Lung (tissue), 12 donors: Measurements from ENCODE around the gene ZNF618. TPM values are rescaled to one million over a fixed set of nuclear protein-coding genes. Genes with fewer than 3 reads are reported as not detected.

Experiments used
- ATAC-seq: fragments of 200-7000 bp; cut with Tn5 transposase; one replicate; pipeline ENCODE4 v1.9.1; 2020; ENCODE audit warnings: moderate number of reproducible peaks; ENCODE audit not compliant: insufficient read depth, low FRiP score
- DNase-seq, 3 donors: peaks; one replicate each; pipeline ENCODE4 v3.0.0-alpha.2; 2013 to 2017
- H3K27ac ChIP-seq, 2 donors: one replicate each; pipeline ENCODE4 v1.5.1; 2013; ENCODE audit warnings: mild to moderate bottlenecking in 2 of 2, moderate library complexity in 2 of 2, control low read depth in 1 of 2, inconsistent platforms in 1 of 2, low read depth in 1 of 2, low read length in 1 of 2
- H3K27me3 ChIP-seq, 3 donors: one replicate each; pipeline ENCODE4 v1.5.1; 2013; ENCODE audit warnings: low read length in 2 of 3; ENCODE audit not compliant: control insufficient read depth in 3 of 3, insufficient read depth in 3 of 3
- H3K36me3 ChIP-seq, 4 donors: one replicate each; pipeline ENCODE4 v1.5.1; 2013; ENCODE audit warnings: low read length in 4 of 4, mild to moderate bottlenecking in 1 of 4, moderate library complexity in 1 of 4; ENCODE audit not compliant: control insufficient read depth in 4 of 4, insufficient read depth in 4 of 4
- H3K4me1 ChIP-seq, 5 donors: one replicate each; pipeline ENCODE4 v1.5.1; 2013; ENCODE audit warnings: low read length in 5 of 5, mild to moderate bottlenecking in 2 of 5, moderate library complexity in 1 of 5; ENCODE audit not compliant: control insufficient read depth in 5 of 5, insufficient read depth in 5 of 5
- H3K4me3 ChIP-seq: one replicate; pipeline ENCODE4 v1.5.1; 2013; ENCODE audit warnings: mild to moderate bottlenecking, control low read depth, moderate library complexity
- H3K9ac ChIP-seq, 2 donors: one replicate each; pipeline ENCODE4 v1.5.1; 2013; ENCODE audit warnings: low read length in 2 of 2, control low read depth in 1 of 2; ENCODE audit not compliant: insufficient read depth in 1 of 2
- H3K9me3 ChIP-seq, 4 donors: one replicate each; pipeline ENCODE4 v1.5.1; 2013; ENCODE audit warnings: low read length in 3 of 4, mild to moderate bottlenecking in 1 of 4, moderate library complexity in 1 of 4; ENCODE audit not compliant: control insufficient read depth in 4 of 4, insufficient read depth in 3 of 4
- CTCF ChIP-seq: IDR thresholded peaks from 2 replicates; pipeline ENCODE4 v1.5.1; 2012; ENCODE audit warnings: mild to moderate bottlenecking; ENCODE audit errors: control extremely low read depth, extremely low read depth
- WGBS, 2 donors: extraction: QIAGEN DNeasy Blood & Tissue Kit; methylation state at CpG; one replicate each; pipeline ENCODE4 v1.1.7; 2013; 5-methylcytosine and 5-hydroxymethylcytosine counted together
- polyA plus RNA-seq, 2 donors: library from polyadenylated mRNA; stranded (reverse); fragments of 200-250 nt; gene quantifications; one replicate each; pipeline ENCODE4 v1.2.1, GENCODE V29; 2013
- total RNA-seq, 2 donors: library from RNA; depleted of rRNA in 1 of 2; stranded (reverse); fragments of >200 nt in 1 of 2; gene quantifications; one replicate each; pipeline ENCODE4 v1.2.1, GENCODE V29; 2014 to 2021
- donor health status: control.
- donor health status: control.
- donor health status: Bipolar disorder and iron deficiency.
- donor health status: healthy.
- donor health status: DM: yes; HTN: yes; CAD: no.

Gene ZNF618
- total and polyA plus RNA-seq, 4 donors: 1.6 to 16.3 (median 6.0) TPM

- peaks cover 0 to 5% (median 1%) of the 10 kb centered on the region in 4 donors for H3K9me3 ChIP-seq
- no peak for DNase-seq
- peaks cover 0 to 3% (median 1%) of the 10 kb centered on the region in 4 donors for H3K36me3 ChIP-seq
- no peak for TF ChIP-seq CTCF
- no peaks in the 10 kb centered on the region for H3K27me3 ChIP-seq
- H3K4me3 ChIP-seq: no peak overlapping the region
- peaks cover 0 to 4% (median 0%) of the 10 kb centered on the region in 5 donors for H3K4me1 ChIP-seq
- H3K27ac ChIP-seq: no peak overlapping the region
- no peak overlapping the region for H3K9ac ChIP-seq
- no peak for ATAC-seq
Measured at GRCh38 chr9:113940077-113940476, 64.0 kb downstream of the ZNF618 start.

- Histone ChIP-seq H3K9ac (no peak overlapping the region), H3K4me1 (peaks cover 0 to 4% (median 0%) of the 10 kb centered on the region in 5 donors), H3K9me3 (peaks cover 0 to 5% (median 1%) of the 10 kb centered on the region in 4 donors), H3K4me3 (no peak overlapping the region), H3K27me3 (no peaks in the 10 kb centered on the region), H3K36me3 (peaks cover 0 to 3% (median 1%) of the 10 kb centered on the region in 4 donors), H3K27ac (no peak overlapping the region)
- ATAC-seq (no peak), DNase-seq (no peak)
- TF ChIP-seq CTCF: no peak
Measured at GRCh38 chr9:113941056-113941455, 64.9 kb downstream of the ZNF618 start.

- H3K9me3 ChIP-seq: peaks cover 0 to 5% (median 1%) of the 10 kb centered on the region in 4 donors
- H3K4me1 ChIP-seq: peaks cover 0 to 6% (median 0%) of the 10 kb centered on the region in 5 donors
- peaks cover 0 to 4% (median 1%) of the 10 kb centered on the region in 4 donors for H3K36me3 ChIP-seq
- WGBS, 2 donors: 64 to 81% methylated on average over 2 of the region's 2 CpGs
- H3K27ac ChIP-seq: no peak overlapping the region
- H3K27me3 ChIP-seq: no peaks in the 10 kb centered on the region
- no peak for DNase-seq
- no peak for ATAC-seq
- no peak overlapping the region for H3K9ac ChIP-seq
- H3K4me3 ChIP-seq: no peak overlapping the region
- TF ChIP-seq CTCF: no peak
Measured at GRCh38 chr9:113941526-113941925, 65.4 kb downstream of the ZNF618 start.
